ENCODE measurements around the gene KLHL40.

The KLHL40 gene

GRCh38 chr3:42725454-42725853, 40.1 kb downstream of the KLHL40 start:
- POLR2A ChIA-PET, result no interaction called here
- TF ChIP-seq CTCF (IDR thresholded peaks at IDR 0.05; ENCODE audit: control extremely low read depth, extremely low read depth, low read depth, missing control alignments), result no peak
- DNase-seq (ENCODE audit: extremely low spot score), result no peak
- CTCF ChIA-PET, result interaction anchor here (0.7 to 2.1 kb wide), 2 partner anchors 13 to 478 kb away, joined by 3 to 5 read pairs; no protein-coding TSS in a partner anchor

GRCh38 chr3:42728056-42728455, 42.7 kb downstream of the KLHL40 start:
- TF ChIP-seq CTCF (IDR thresholded peaks at IDR 0.05; ENCODE audit: control extremely low read depth, extremely low read depth, low read depth, missing control alignments), result no peak
- CTCF ChIA-PET, result no interaction called here
- no peak for DNase-seq (ENCODE audit: extremely low spot score)
- POLR2A ChIA-PET, result no interaction called here

GRCh38 chr3:42728668-42729364, 43.5 kb downstream of the KLHL40 start:
- TF ChIP-seq CTCF (IDR thresholded peaks at IDR 0.05; ENCODE audit: control extremely low read depth, extremely low read depth, low read depth, missing control alignments), result no peak
- no peak for DNase-seq (ENCODE audit: extremely low spot score)
- ChIA-PET POLR2A (no interaction called here), CTCF (no interaction called here)

- POLR2A ChIA-PET, result no interaction called here
- CTCF ChIA-PET, result no interaction called here
- TF ChIP-seq CTCF (IDR thresholded peaks at IDR 0.05; ENCODE audit: control extremely low read depth, extremely low read depth, low read depth, missing control alignments), result no peak
- DNase-seq (ENCODE audit: extremely low spot score), result no peak
Measured at GRCh38 chr3:42729404-42730145, 44.2 kb downstream of the KLHL40 start.

- POLR2A ChIA-PET, result no interaction called here
- no peak for DNase-seq (ENCODE audit: extremely low spot score)
- no peak for TF ChIP-seq CTCF (IDR thresholded peaks at IDR 0.05; ENCODE audit: control extremely low read depth, extremely low read depth, low read depth, missing control alignments)
- CTCF ChIA-PET, result no interaction called here
Measured at GRCh38 chr3:42730294-42730693, 45.0 kb downstream of the KLHL40 start.

GRCh38 chr3:42730706-42731420, 45.5 kb downstream of the KLHL40 start:
- POLR2A ChIA-PET, result no interaction called here
- no peak for DNase-seq (ENCODE audit: extremely low spot score)
- CTCF ChIA-PET, result interaction anchor here (2.6 kb wide), 1 partner anchor 14 kb away, joined by 6 read pairs; no protein-coding TSS in a partner anchor
- TF ChIP-seq CTCF (IDR thresholded peaks at IDR 0.05; ENCODE audit: control extremely low read depth, extremely low read depth, low read depth, missing control alignments), result no peak
